ENCODE data around the gene ASPSCR1. TPM values are rescaled to one million over a fixed set of nuclear protein-coding genes. Genes with fewer than 3 reads are reported as not detected.

The ASPSCR1 gene
- total and polyA plus RNA-seq, 10 of the 15 experiments (the other 5 are each of a cell fraction or from before 2014, with no cell fraction given): 1.5 to 48.4 (median 25.4) TPM

- H3K36me3 ChIP-seq (ENCODE audit: control insufficient read depth in 2 of 2, insufficient read depth in 2 of 2, low read length in 1 of 2): no peaks in the 10 kb centered on the region
- no peak overlapping the region for H3K4me3 ChIP-seq
- H2AFZ ChIP-seq (ENCODE audit: control insufficient read depth, low read depth, low read length): no peak overlapping the region
- ChIA-PET RAD21 (ENCODE audit: unreplicated experiment) (no interaction called here), SMC1A (ENCODE audit: uncharacterized antibody, unreplicated experiment) (no interaction called here), POLR2A (no interaction called here), CTCF (interaction anchor here (0.8 kb wide), 1 partner anchor 155 kb away, joined by 3 read pairs; no protein-coding TSS in a partner anchor)
- H3K79me2 ChIP-seq (ENCODE audit: control insufficient read depth, insufficient read depth, low read length): no peaks in the 10 kb centered on the region
- in situ Hi-C loops (cut with MboI) (no loop called here), intact Hi-C loops (cut with micrococcal nuclease; ENCODE audit: unreplicated experiment) (no loop called here)
- no TSS peak for BruUV-seq (replicated peaks)
- H4K20me1 ChIP-seq (ENCODE audit: control insufficient read depth, insufficient read depth): no peaks in the 10 kb centered on the region
- H3K4me1 ChIP-seq (ENCODE audit: control insufficient read depth, insufficient read depth, low read length): no peaks in the 10 kb centered on the region; the same call in 1 of the 2 replicates
- H3K27me3 ChIP-seq (replicated peaks in 1 of 2; ENCODE audit: control insufficient read depth in 2 of 2, insufficient read depth in 2 of 2, low read length in 1 of 2): no peaks in the 10 kb centered on the region
- H3K27ac ChIP-seq (ENCODE audit: control insufficient read depth, insufficient read depth): no peak overlapping the region
- DNase-seq (ENCODE audit: low read depth, low spot score): no peak
- ATAC-seq: no peak
- no peak overlapping the region for H3K9ac ChIP-seq (ENCODE audit: control insufficient read depth, insufficient read depth, low read length)
- no peaks in the 10 kb centered on the region for H3K9me3 ChIP-seq (replicated peaks; ENCODE audit: control insufficient read depth, insufficient read depth, low read length)
- H3K4me2 ChIP-seq (ENCODE audit: control insufficient read depth, insufficient read depth): no peak overlapping the region
- no peak for TF ChIP-seq PAX8 (IDR thresholded peaks at IDR 0.05)
- TF ChIP-seq RAD51 (IDR thresholded peaks at IDR 0.05): no peak
- no peak for TF ChIP-seq EZH2 (IDR thresholded peaks at IDR 0.05; ENCODE audit: borderline replicate concordance, control insufficient read depth, low read depth, low read length)
- no peak for TF ChIP-seq USF1 (IDR thresholded peaks at IDR 0.05; ENCODE audit: borderline replicate concordance, extremely low read length, insufficient read depth, low read depth, low read length)
- FAIRE-seq: no peak
- WGBS (ENCODE audit: insufficient coverage, insufficient replicate concordance, low lambda C conversion rate, missing lambda C conversion rate): 61% methylated on average over 16 of the region's 16 CpGs
Observed at GRCh38 chr17:82043507-82043906, 66.1 kb downstream of the ASPSCR1 start.

GRCh38 chr17:82045936-82046484 lies 68.6 kb downstream of the ASPSCR1 start:
- H3K4me2 ChIP-seq (ENCODE audit: control insufficient read depth, insufficient read depth): no peak overlapping the region
- BruUV-seq (replicated peaks): no TSS peak
- WGBS (ENCODE audit: insufficient coverage, insufficient replicate concordance, low lambda C conversion rate, missing lambda C conversion rate): 74% methylated on average over 14 of the region's 14 CpGs
- POLR2A ChIA-PET: no interaction called here
- H2AFZ ChIP-seq (ENCODE audit: control insufficient read depth, low read depth, low read length): no peak overlapping the region
- H3K27me3 ChIP-seq (replicated peaks in 1 of 2; ENCODE audit: control insufficient read depth in 2 of 2, insufficient read depth in 2 of 2, low read length in 1 of 2): no peaks in the 10 kb centered on the region
- in situ Hi-C loops (cut with MboI): no loop called here
- no peak overlapping the region for H3K27ac ChIP-seq (ENCODE audit: control insufficient read depth, insufficient read depth)
- no peaks in the 10 kb centered on the region for H3K79me2 ChIP-seq (ENCODE audit: control insufficient read depth, insufficient read depth, low read length)
- no peaks in the 10 kb centered on the region for H3K4me1 ChIP-seq (ENCODE audit: control insufficient read depth, insufficient read depth, low read length)
- no peaks in the 10 kb centered on the region for H4K20me1 ChIP-seq (ENCODE audit: control insufficient read depth, insufficient read depth)
- intact Hi-C loops (cut with micrococcal nuclease; ENCODE audit: unreplicated experiment): no loop called here
- no peak overlapping the region for H3K4me3 ChIP-seq
- SMC1A ChIA-PET (ENCODE audit: uncharacterized antibody, unreplicated experiment): no interaction called here
- FAIRE-seq (no peak), DNase-seq (ENCODE audit: low read depth, low spot score) (no peak), ATAC-seq (no peak)
- CTCF ChIA-PET: no interaction called here
- no peaks in the 10 kb centered on the region for H3K36me3 ChIP-seq (ENCODE audit: control insufficient read depth in 2 of 2, insufficient read depth in 2 of 2, low read length in 1 of 2)
- RAD21 ChIA-PET (ENCODE audit: unreplicated experiment): no interaction called here
- H3K9me3 ChIP-seq (replicated peaks; ENCODE audit: control insufficient read depth, insufficient read depth, low read length): no peaks in the 10 kb centered on the region
- no peak overlapping the region for H3K9ac ChIP-seq (ENCODE audit: control insufficient read depth, insufficient read depth, low read length)
- TF ChIP-seq RELA (IDR thresholded peaks at IDR 0.05; ENCODE audit: borderline replicate concordance, partially characterized antibody) (no peak), PBX3 (IDR thresholded peaks at IDR 0.05; ENCODE audit: insufficient replicate concordance, low read depth, low read length) (no peak), ZNF687 (IDR thresholded peaks at IDR 0.05) (no peak), ZNF24 (IDR thresholded peaks at IDR 0.05) (no peak), PAX8 (IDR thresholded peaks at IDR 0.05) (no peak), ZBED1 (IDR thresholded peaks at IDR 0.05; ENCODE audit: borderline replicate concordance) (no peak)
